HG03064 (cell line): ENCODE measurements around the gene PHETA1.
"Not testable (repeated sequence)": the region's sequence is repeated elsewhere in the genome, so short reads cannot be mapped to it uniquely, and the experiment has no call there.

Experiments used
- ATAC-seq: cut with Tn5 transposase; IDR thresholded peaks from one replicate; pipeline ENCODE4 v1.9.1; 2021; ENCODE audit warnings: low read depth; ENCODE audit not compliant: unreplicated experiment

The PHETA1 gene

DNA sequence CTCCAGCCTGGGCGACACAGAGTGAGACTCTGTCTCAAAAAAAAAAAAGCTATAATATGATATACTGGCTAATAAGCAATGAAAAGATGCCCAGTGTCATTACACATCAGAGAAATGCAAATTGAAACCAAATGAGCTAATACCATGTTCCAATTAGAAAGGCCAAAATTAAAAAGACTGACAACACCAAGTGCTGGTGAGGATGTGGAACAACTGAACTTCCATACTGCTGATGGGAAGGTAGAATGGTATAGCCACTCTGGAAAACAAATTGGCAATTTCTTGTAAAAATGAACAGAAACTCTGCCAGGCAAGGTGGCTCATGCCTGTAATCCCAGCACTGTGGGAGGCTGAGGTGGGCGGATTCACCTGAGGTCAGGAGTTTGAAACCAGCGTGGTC lies 8.5 kb upstream of the PHETA1 start:
- ATAC-seq = no peak

DNA sequence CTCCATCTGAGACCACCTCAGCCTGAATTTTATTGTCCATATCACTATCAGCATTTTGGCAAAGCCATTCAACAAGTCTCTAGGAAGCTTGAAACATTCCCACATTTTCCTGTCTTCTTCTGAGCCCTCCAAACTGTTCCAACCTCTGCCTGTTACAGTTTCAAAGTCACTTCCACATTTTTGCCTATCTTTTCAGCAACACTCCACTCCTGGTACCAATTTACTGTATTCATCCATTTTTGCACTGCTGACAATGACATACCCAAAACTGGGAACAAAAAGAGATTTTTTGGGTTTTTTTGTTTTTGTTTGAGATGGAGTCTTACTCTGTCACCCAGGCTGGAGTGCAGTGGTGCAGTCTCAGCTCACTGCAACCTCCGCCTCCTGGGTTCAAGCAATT lies 4.3 kb upstream of the PHETA1 start:
- not testable (repeated sequence) for ATAC-seq

DNA sequence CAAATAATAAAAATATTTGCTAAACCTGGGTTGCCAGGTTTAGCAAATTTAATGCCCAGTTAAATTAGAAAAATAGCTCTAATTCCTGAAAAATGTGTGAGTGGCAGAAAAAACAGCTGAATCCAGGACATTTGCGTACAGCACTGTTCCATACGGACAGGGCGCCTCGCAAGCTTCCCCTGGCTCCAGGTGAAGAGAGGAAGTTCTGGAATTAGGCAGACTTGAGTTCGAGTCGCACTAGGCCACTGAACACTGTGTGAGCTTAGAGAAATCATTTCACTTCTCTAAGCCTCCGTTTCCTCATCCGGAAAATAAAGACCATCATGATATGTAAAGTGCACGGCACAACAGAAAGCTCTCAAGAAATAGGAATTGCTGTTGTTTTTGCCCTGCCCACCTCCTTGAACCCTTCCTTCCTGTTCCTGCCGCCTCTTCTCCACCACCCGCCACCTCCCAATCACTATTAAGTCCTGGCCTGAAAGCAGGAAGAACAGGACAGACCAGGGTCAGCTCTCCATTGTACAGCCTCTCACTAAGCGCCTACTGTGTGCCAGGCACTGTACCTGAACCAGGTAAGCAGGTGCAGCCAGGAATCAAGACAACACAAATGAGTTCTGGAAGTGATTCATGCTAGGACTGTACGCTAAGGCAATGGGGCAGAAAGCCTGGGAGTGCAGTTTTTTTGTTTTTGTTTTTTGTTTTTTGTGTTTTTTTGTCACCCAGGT lies 763 bp upstream of the PHETA1 start:
- no peak for ATAC-seq

DNA sequence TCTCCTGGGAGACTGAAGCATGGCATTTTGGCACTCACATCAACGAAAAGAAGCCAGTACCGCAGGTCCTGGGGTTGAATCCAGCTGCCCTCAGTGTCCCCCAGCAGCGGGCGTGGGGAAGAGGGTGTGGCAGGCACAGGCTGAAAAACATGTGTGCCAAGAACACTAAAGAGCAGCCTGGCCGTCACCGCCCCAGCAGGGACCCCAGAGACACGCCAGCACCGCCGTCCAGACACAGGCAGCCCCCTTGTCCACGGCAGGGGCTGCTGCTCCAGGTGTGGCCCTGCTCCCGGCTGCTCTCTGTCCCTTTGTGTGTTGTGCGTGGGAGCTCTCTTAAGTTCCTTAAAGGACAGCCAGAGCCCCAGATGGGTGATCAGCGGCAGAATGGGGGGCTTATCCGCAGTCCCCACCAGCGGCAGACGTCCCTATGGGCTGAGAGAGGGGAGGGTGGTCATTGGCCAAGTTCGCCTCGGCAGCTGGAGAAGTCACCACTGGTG lies 556 bp downstream of the PHETA1 start:
- ATAC-seq = no peak

DNA sequence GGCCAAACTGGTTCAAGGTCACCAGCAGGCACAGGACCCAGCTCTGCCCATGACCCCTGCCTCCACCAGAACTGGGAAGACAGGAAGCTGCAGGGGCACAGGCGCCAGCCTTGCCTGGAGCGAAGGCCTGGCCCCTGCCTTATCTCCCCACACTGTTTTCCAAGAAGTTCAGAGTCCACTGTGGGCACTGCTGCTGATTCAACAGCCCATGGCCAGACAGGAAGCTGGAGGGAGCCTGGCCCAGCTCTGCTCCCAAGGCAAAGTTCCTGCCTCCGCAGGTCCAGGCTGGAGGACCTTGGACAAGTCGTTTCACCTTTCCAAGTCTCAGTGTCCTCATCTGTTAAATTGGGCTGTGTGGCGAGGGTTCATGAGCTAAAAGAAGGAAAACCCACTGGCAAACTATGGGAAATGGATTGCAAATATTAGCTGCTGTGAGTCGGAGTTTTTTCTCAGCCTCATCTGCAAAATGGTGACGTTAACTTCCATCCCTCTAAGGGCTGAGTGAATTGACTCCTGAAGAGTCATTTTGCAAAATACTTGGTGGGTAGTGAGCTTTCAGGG lies 1.2 kb downstream of the PHETA1 start:
- no peak for ATAC-seq

DNA sequence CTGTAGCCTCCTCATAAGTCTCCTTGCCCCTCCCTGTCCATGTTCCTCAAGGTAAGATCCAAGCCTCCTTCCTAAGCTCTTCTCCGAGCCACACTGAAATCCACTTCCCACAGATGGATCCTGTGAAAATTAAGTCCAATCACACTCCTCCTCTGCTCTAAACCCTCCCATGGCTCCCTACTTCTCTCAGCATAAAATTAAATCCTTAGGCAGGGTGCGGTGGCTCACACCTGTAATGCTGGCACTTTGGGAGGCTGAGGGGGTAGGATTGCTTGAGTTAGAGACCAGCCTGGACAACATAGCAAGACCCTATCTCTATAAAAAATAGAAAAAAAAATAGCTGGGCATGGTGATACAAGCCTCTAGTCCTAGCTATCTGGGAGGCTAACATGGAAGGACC lies 2.3 kb downstream of the PHETA1 start:
- ATAC-seq = no peak

DNA sequence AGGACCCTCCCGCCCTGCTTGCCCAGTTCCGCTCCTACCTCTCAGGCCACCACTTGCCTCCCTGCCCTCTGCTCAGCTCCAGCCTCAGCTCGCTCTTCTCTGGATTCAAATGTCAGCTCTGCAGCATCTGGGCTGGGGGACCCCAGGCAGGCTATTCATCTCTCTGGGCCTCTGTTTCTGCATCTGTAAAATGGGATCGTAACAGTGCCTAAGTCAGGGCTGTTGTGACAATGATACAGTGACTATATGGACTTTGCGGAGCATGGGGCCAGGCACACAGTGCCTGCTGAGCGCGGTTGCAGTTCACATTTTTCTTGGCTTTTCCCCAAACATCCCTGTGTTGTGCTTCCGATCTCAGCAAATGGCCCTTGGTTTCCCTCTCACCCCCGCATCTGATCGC lies 2.8 kb downstream of the PHETA1 start:
- ATAC-seq = no peak

DNA sequence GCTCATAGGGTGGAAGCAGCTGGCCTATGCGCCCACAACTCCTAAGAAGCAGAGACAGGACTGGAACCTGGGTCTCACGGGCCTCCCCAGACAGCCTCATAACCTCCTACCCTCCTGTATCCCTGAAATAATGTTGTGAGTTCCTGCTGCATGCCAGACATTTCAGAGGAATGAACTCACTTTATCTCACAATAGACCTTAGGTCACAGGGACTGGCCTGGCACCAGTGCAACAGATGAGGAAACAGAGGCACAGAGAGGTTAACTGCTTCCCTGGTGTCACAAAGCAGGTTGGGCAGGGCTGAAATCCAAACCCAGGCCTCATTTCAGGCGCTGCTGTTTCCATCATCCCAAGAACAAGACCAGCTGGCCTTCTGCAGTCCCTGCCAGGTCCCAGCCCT lies 5.3 kb downstream of the PHETA1 start:
- ATAC-seq = no peak

DNA sequence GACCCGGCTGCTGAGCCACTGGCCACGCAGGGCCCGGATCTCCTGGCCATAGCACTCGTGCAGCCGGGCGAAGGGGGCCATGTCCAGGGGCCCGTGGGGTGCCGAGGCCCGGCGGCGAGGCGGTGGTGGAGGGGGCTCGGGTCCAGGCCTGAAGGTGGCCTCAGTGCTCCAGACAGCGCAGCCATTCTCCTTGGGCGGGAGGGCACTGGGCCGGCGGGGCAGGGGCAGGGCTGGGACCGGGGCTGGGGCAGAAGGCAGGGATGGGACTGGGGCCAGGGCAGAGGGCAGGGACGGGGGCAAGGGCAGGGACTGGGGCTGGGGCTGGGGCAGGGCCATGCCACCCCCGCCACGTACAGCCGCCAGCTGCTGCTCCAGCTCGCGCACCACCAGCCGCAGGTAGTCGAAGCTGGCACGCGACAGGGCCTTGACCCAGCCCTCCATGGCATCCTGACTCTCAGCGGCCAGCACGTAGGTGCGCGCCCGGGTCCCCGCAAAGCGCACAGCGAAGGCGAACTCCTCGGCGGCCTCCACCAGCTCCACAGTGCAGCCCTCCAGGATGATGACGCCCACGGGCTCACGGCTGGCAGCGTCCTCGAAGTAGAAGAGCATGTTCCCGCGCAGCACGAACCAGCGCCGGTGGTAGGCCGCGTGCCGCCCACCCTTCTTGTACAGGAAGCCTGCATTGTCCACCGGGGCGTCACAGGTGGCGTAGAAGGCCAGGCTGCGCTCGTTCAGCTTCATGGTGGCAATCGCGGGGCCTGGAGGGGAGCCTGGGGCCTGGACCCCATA lies 6.0 kb downstream of the PHETA1 start:
- ATAC-seq = no peak

DNA sequence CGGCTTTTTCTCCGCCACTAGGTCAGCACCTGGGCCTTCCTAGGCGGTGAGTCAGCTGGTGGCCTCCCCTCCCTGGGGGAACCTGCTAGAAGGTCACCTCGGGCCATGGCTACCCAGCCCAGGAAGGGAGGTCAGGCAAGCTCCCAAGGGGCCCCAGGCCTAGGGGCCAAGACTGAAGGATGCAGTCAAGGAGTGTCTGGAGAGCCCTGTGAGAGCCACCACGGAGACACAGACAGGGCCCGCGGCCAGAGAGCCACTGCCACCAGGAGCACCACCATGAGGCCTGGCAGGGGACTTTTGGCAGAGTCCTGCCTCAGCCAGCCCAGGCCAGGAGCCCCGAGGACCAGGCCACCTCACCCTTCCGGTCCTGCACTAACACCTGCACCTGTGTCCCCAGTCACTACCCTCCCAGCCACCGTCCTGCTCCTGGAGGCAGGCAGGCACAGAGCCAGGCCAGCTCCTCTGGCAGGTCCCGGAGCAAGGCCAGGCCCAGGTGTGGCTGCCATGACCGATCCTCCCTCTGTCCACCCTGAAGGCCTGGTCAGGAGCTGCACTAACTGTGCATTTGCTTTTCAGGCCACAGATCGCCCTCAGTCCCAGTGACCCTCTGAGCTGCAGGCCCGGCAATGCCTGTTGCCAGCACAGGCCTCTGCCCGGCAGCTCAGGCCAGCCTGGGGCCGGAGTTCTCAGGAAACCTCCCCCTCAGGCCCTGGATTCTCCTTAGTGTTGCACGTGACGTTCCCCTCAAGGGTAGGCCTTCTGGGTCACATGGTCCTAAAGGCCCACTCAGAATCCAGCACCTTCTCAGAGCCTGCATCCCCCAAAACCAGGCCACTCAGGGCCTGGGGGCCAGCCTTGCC lies 6.9 kb downstream of the PHETA1 start:
- ATAC-seq = no peak

DNA sequence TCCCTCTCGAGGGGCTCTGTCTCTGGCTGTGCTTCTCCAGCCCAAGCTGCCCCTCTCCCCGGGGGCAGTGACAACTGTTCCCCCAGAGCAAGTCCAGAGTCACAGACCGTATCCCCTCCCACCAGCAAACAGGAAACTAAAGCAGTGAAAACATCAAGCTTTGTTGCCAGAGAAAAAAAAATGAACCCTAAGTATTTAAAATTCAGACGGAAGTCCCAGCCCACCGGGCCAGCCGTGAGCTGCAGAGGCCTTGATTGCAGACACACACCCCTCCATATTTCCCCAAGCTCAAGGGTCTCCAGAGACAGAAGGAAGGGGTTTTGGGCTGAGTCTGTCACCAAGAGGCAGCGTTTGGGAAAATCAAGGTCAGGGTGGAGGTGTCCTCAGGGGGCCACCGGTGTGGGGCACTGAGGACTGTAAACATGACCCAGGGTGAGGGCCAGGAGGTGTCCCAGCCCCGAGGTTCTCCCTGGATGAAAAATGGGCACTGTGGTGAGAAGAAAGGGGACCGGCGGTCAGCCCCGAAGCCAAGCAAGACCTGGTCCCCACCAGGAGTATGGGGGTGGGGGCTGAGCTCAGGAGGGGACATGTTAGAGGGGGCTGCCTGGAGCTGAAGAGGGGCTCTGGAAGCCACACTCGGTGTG lies 7.7 kb downstream of the PHETA1 start:
- ATAC-seq = no peak

DNA sequence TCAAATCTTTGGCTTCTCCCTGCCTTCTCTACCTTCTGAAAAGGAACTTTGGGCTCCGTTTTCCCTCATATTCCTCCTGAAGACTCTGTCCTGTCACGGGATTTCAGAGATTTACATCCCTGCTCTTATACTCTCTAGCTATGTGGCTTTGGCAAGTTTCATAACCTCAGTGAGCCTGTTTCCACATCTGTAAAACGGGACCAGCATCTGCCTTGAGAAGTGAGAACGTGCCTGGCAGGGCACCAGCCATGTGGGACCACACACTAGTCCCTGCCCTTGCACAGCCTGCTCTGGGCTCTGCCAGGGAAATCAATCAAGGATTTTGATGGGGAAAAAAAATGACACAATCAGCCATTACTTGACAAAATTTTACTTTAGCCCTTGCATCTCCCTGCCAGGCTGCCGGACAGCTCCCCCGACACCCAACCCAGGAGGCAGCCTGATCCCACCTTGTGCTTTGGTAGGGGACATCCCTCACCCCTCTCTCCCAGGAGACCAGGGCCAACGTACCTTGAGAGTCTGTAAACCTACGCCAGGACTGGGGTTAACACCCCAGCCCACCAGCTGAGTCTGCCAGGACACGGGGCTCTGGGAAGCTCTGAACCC lies 8.5 kb downstream of the PHETA1 start:
- no peak for ATAC-seq

DNA sequence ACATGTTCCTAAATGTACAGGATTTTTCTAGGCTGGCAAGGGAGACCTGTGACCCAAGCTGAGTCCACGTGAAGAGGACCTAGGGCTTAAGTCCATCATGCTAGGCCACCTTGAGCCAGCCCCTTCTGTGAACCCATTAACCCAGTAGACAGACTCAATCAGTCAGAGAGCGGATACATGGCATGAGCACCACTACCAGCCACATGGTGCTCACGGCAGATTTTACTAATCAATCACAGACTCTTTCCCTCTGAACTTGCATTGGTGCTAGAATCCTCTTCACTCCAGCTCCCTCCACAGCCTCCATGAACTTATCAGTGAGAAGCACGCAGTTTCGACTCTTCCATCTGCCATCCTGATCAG lies 9.0 kb downstream of the PHETA1 start:
- no peak for ATAC-seq

DNA sequence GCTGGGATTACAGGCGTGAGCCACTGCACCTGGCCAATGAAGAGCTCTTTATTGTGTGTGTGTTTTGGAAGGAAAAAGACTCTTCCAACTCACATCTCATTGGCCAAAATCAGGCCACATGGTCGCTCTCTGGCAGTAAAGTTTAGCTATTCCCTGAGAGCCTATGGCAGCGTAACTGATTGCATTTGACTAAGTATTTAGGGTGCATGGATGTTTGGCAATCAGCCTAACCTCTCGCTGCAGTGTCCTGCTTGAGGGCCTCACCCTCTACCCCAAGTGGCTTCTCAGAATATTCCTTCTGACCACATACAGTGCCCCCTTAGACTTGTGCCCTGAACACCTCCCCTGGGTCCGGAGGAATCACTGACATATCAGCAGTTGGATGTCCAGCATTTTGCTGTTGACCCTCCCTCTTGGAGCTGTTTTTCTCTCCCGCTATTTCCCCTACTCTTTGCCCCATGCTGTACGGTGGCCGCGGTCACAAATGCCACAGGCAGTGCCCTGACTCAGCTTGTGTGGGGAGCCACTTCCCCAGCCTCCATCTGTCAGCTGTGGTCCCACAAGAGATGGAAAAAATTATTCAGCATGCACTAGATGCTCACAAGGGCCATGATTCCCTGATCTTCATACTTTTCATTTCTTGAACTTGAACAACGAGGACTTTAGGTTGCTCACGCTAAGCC lies 9.5 kb downstream of the PHETA1 start:
- no peak for ATAC-seq

DNA sequence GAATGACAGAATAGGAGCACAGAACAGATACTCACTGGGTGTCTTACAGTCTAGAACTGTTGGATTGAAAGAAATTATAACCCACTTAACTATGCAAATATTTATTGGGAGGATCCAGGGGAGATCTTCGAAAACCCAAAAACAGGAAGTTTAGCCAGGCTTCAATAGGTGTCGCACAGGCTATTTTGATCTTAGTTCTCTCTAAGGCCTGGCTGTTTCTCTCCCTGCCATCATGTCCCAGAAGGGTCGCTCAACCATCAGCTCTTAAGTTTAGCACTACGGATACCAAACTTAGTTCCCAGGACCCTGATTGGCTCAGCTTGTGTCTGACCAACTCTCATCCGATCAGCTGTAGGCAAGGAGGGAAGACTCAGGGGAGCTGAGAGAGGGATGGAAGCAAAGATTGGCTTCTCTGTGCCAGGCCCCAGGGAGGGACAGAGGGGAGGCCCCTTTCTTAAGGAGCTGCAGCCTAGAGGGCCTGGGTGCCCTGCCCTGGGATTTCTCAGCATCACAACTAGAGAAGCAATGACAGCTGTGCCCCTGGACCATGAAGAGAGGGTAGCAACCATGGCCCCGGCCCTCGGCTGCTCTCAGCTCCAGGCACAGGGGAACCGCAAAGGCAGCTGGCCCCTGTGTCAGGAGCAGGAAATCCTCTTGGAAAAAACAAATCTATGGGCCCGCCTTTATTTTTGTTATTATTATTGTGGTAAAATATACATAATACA lies 13.5 kb downstream of the PHETA1 start:
- no peak for ATAC-seq

DNA sequence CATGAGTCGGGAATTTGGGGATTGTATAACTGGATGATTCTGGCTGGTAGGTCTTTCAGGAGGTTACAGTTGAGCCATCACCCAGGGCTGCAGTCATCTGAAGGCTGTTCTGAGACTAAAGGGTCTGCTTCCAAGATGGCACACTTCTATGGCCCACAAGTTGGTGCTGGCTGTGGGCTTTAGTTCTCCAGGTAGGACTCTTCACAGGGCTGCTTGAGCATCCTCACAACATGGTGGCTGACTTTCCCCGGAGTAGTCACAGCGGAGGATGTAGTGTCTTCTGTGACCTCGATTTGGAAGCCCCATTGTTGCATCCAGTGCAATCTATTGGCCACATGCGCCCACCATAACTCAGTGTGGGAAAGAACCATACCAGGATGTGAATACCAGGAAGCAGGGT lies 14.4 kb downstream of the PHETA1 start:
- no peak for ATAC-seq

DNA sequence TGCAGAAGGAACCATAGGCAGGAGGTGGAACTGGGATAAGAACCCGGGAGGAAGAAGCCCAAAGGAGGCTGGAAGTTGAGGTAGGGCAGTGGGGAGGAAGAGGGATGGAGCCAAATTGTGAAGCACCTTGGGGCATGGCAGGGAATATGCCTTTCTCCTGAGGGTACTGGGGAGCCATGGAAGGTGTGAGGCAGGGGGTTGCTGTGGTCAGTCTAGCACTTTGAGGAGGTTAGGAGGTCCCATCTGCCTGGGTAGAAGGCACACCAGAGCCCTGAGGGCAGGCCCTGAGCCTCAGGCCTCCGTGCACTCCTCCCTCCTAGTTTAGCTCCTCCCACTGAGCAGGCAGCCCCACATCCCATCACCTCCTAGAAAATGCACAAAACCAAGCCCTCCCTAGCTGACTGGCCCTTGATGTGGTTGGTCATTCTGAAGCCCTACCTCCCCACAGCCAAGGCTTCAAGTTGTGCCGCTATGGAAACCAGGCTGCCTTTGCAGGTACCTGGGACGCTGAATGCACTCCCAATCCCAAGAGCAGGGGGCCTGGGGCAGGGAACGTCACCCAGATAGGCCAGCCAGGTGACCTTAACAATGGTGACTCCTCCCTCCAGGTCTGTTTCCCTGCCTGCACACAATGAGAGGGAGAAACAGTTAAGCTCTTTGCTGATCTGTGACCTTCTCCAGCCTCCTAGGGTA lies 15.1 kb downstream of the PHETA1 start:
- ATAC-seq = no peak

DNA sequence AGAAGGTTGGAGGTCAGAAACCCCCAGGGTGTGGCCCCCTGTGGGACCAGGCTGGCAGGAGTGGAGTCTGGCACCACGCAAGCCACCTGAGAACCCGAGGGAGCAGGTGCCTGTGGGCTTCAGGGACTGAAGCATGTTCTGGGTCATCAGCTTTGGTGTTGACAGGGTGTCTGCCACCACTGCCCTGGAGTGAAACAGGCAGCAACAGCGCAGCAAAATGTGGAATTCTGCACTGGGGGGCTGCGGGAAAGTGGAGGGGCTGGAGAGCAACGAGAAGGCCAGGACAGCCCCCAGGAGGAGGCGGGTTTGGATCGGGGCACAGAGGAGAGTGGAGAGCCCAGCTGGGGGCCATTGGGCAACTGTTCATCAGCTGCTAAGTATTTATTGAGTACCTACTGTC lies 15.9 kb downstream of the PHETA1 start:
- no peak for ATAC-seq
